ENCODE measurements around the gene DIP2B.

The DIP2B gene

DNA sequence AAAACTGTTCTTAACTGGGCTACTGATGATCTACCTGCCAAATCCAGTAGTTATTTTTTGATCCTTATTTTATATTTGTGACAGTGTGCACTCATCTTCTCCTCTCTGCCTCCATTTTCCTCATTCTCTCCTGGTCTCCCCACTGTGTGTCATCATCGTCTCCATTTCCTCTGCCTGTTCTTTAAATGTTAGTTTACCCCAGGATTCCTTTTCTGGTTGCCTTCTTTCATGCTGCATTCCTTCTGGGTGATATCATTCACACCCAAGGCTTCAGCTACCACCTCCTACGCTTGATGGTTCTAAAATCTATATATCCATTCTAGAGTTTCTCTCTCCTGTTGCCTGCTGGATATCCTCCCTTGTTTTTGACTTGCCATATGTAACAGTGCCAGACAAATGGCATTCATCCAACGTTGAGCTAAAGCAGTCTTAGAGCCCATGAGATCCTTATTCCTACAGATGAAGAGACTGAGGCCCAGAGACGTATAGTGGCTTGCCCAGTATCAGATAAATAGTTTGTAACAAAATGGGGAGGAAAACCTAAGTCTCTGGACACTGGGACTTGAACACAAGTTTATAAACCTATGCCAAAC, 109.5 kb downstream of the DIP2B start:
- Mint-ChIP-seq H3K9me3 (no peaks in the 10 kb centered on the region), H3K27me3 (no peaks in the 10 kb centered on the region), H3K4me3 (no peak overlapping the region), H3K4me1 (peaks cover 18% of the 10 kb centered on the region), H3K27ac (no peak overlapping the region), H3K36me3 (ENCODE audit: low read depth) (no peaks in the 10 kb centered on the region)
- DNase-seq (no peak), ATAC-seq (no peak)

DNA sequence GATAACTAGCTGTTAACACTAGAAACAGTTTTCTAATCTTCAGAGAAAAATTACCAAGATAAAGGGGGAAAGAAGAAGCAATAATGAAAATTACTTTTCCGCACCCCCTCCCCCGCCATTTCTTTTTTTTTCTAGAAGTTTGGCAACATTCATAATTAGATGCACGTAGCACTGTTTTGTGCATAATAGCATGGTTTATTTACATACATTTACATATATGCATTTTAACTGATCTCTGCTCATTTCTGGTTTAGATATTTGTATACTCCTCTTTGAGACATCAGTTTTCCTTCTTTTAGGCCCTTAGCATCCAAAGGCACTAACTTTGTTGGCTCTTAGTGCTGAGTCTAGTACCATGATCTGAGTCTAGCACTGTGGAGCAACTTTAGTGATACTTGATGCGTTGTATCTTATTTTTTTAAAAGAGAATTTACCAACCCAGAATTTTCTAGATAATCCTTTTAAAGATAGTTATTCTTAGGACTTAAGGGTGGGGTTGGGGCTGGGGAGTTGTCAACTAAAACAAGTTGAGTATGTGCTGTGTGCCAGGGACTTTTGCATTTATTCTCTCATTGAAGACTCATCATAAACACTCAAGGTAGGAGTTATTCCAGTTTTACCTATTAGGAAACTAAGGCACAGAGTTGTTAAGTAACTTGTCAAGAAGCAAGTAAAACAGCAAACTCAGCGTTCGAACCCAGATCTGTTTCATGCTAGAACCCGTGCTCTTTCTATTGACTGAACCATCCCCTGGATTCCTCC, 110.5 kb downstream of the DIP2B start:
- H3K27ac Mint-ChIP-seq, result no peak overlapping the region
- no peaks in the 10 kb centered on the region for H3K36me3 Mint-ChIP-seq (ENCODE audit: low read depth)
- ATAC-seq (no peak), DNase-seq (no peak)
- H3K4me3 Mint-ChIP-seq, result no peak overlapping the region
- no peaks in the 10 kb centered on the region for H3K9me3 Mint-ChIP-seq
- no peaks in the 10 kb centered on the region for H3K27me3 Mint-ChIP-seq
- peaks cover 29% of the 10 kb centered on the region for H3K4me1 Mint-ChIP-seq

DNA sequence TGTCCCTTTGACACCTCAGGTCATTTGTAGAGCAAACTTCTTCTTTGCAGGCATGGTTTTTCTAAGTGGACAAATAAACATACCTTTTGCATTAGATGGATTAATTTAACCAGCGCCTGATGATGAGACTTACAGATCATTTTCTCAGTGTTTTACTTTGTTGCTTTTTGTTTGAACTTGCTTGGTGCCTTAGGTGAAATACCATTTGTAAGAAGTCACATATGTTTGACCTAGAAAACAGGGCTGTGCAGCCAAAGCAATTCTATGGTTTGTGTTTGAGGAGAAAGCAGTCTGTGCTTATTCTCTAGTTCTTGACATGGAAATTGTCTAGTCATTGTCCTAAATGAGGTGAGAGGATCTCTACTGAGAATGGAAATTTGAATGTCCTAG, 111.1 kb downstream of the DIP2B start:
- no peak for ATAC-seq
- no peak overlapping the region for H3K4me3 Mint-ChIP-seq
- H3K4me1 Mint-ChIP-seq, result peaks cover 35% of the 10 kb centered on the region
- no peaks in the 10 kb centered on the region for H3K36me3 Mint-ChIP-seq (ENCODE audit: low read depth)
- no peak overlapping the region for H3K27ac Mint-ChIP-seq
- no peaks in the 10 kb centered on the region for H3K9me3 Mint-ChIP-seq
- no peaks in the 10 kb centered on the region for H3K27me3 Mint-ChIP-seq
- DNase-seq, result no peak

- Mint-ChIP-seq H3K4me1 (peaks cover 50% of the 10 kb centered on the region), H3K27ac (no peak overlapping the region), H3K4me3 (no peak overlapping the region), H3K9me3 (no peaks in the 10 kb centered on the region), H3K36me3 (ENCODE audit: low read depth) (no peaks in the 10 kb centered on the region), H3K27me3 (no peaks in the 10 kb centered on the region)
- no peak for DNase-seq
- ATAC-seq, result no peak
Observed at GRCh38 chr12:50617657-50618056, 112.9 kb downstream of the DIP2B start.

DNA sequence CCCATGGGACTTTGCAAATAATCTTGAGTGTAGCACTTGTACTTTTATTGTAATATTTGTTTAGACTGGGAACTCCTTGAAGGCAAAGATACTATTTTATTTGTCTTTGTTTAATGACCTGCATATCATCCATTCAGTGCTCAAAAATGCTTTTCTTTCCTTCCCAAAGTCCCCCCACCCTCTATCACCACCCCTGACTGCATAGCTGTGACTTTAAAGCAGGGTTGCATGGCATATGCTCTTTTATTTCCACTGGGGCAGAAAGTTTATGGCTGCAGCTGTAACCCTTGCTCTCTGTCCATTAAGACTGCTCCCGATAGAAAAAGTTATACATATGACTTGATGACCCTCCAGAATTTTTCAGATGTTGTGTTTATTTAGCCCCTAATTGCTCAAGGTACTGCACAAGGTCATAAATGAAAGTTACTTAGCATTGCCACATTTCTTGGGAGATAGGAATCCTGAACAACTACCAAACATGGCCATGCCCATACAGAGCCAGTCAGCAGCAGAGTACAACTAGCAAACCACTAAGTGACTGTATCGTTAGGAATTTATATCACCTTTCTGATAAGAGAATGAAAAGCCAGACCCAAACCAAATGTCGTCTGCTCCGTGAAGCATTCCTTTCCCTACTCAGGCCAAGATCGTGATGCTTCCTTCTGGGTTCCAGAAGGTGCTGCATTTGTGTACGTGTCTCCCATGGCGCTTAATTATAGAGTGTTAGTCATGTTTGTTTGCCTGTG, 114.3 kb downstream of the DIP2B start:
- no peaks in the 10 kb centered on the region for H3K27me3 Mint-ChIP-seq
- no peak for DNase-seq
- H3K27ac Mint-ChIP-seq, result no peak overlapping the region
- H3K36me3 Mint-ChIP-seq (ENCODE audit: low read depth), result no peaks in the 10 kb centered on the region
- H3K9me3 Mint-ChIP-seq, result no peaks in the 10 kb centered on the region
- no peak overlapping the region for H3K4me3 Mint-ChIP-seq
- peaks cover 57% of the 10 kb centered on the region for H3K4me1 Mint-ChIP-seq
- ATAC-seq, result no peak

- peaks cover 62% of the 10 kb centered on the region for H3K4me1 Mint-ChIP-seq
- H3K27ac Mint-ChIP-seq, result no peak overlapping the region
- H3K36me3 Mint-ChIP-seq (ENCODE audit: low read depth), result peaks cover 2% of the 10 kb centered on the region
- H3K27me3 Mint-ChIP-seq, result no peaks in the 10 kb centered on the region
- H3K4me3 Mint-ChIP-seq, result no peak overlapping the region
- DNase-seq (no peak), ATAC-seq (no peak)
- H3K9me3 Mint-ChIP-seq, result no peaks in the 10 kb centered on the region
Observed at GRCh38 chr12:50619610-50619958, 114.8 kb downstream of the DIP2B start.

DNA sequence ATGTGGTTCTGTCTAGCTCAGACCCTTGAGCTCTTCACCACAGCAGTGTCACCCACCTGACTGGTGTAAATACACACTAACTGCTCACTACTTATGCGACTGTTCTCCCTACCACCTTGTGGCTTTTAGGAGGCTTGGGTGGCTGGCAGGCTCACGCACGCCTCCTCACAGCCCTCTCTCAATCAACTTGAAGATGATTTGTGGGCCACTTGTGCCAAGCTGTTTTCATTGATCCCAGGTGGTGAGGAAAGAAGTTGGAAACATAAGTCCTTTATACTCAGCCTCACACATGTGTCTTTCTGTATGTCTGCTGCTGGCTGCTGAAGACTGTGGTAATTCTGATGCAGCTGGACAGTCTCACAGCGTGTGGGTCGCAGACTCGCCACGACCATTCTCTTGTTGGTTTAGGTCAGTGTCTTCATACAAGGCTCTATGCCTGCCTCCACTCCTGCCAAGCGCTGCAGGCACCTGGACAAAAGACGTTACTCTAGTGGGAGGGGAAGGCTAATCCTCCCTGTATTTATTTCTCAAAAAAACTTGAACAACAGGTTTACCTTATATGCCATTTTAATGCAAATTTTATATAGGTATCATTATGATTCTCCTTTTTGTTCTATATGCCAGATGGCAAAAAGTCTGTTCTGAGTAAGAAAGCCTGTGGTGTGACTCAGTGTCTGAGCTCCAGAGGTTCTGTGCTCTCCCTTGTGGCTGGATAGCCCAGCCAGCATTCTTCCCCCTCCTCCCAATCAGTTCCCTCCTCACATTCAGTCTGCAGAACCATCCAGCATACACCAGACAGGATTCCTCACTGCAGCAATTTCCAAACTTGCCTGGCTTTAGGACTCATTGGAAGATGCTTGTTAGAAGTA, 115.6 kb downstream of the DIP2B start:
- peak overlapping the region; percentile 30 for H3K4me3 Mint-ChIP-seq
- DNase-seq (peak; percentile 19), ATAC-seq (peak; percentile 87)
- peaks cover 2% of the 10 kb centered on the region for H3K36me3 Mint-ChIP-seq (ENCODE audit: low read depth)
- H3K4me1 Mint-ChIP-seq, result peaks cover 68% of the 10 kb centered on the region
- H3K9me3 Mint-ChIP-seq, result no peaks in the 10 kb centered on the region
- peak overlapping the region; percentile 78 for H3K27ac Mint-ChIP-seq
- no peaks in the 10 kb centered on the region for H3K27me3 Mint-ChIP-seq

DNA sequence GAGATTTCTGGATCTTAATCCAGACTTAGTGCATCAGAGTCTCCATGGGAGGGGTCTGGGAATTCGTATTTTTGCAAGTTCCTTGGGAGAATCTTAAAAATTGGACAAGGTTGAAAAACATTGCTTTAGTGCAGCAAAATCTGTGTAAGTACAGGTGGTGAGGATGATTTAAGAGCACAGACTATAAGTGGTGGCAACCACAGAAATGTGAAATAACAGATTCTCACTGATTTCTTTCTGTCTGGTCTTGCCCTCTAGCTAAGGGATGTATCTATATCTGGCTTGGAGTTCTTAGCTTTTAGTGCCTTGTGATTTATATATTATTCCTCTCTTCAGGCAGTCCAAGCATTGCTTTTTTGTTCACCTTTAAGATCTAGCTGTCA, 116.2 kb downstream of the DIP2B start:
- H3K4me1 Mint-ChIP-seq, result peaks cover 68% of the 10 kb centered on the region
- H3K9me3 Mint-ChIP-seq, result no peaks in the 10 kb centered on the region
- ATAC-seq, result no peak
- no peaks in the 10 kb centered on the region for H3K27me3 Mint-ChIP-seq
- peaks cover 3% of the 10 kb centered on the region for H3K36me3 Mint-ChIP-seq (ENCODE audit: low read depth)
- no peak for DNase-seq
- no peak overlapping the region for H3K4me3 Mint-ChIP-seq
- peak overlapping the region; percentile 78 for H3K27ac Mint-ChIP-seq

DNA sequence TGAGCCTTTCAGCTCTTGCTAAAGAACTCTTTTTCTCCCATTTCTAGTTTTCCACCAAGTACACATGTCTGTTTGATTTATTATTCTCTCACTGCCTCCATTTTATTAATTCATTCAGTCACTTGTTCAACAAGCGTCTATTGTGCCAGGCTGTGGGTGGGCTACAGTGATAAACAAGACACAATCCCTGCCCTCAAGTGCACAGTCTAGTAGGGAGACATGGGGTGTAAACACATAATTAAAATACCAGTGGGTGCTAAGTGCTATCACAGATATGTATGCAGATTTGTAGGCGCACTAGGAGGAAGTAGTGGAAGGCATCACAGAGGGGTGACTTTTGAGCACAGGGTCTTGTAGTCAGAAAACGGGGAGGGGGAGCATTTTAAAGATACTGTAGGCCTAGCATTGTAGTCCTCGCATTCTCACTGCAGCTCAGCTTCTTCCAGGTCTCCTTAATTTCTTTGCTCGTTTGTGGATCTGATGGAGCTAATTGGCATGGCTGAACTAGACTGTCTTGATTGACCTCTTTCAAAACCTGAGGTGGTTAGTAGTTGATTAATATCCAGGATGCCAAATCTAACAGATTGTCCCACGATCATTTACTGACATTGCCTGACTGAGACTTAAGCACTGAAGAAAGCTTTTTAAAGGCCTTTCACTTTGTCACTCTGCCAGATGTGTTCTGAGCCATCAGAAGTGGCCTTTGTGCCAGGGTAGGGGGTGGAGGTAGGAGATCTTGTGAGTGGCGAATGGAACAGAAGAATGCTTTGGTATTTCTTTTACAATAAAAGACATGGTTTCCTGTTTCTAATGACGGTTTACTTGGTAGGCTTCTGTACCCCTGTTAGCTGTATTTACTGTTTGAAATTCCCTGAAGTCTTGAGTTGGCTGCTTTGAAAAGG, 116.9 kb downstream of the DIP2B start:
- peaks cover 7% of the 10 kb centered on the region for H3K36me3 Mint-ChIP-seq (ENCODE audit: low read depth)
- H3K4me3 Mint-ChIP-seq, result peak overlapping the region; percentile 4
- no peak for ATAC-seq
- H3K27me3 Mint-ChIP-seq, result no peaks in the 10 kb centered on the region
- peak overlapping the region; percentile 69 for H3K27ac Mint-ChIP-seq
- peaks cover 69% of the 10 kb centered on the region for H3K4me1 Mint-ChIP-seq
- H3K9me3 Mint-ChIP-seq, result no peaks in the 10 kb centered on the region
- no peak for DNase-seq

GRCh38 chr12:50625029-50625925, 120.5 kb downstream of the DIP2B start:
- peaks cover 49% of the 10 kb centered on the region for H3K4me1 Mint-ChIP-seq
- H3K27ac Mint-ChIP-seq, result peak overlapping the region; percentile 68
- ATAC-seq (no peak), DNase-seq (no peak)
- no peaks in the 10 kb centered on the region for H3K27me3 Mint-ChIP-seq
- H3K4me3 Mint-ChIP-seq, result no peak overlapping the region
- no peaks in the 10 kb centered on the region for H3K9me3 Mint-ChIP-seq
- peaks cover 24% of the 10 kb centered on the region for H3K36me3 Mint-ChIP-seq (ENCODE audit: low read depth)

GRCh38 chr12:50626026-50626425, 121.2 kb downstream of the DIP2B start:
- Mint-ChIP-seq H3K27me3 (no peaks in the 10 kb centered on the region), H3K27ac (no peak overlapping the region), H3K9me3 (no peaks in the 10 kb centered on the region), H3K36me3 (ENCODE audit: low read depth) (peaks cover 25% of the 10 kb centered on the region), H3K4me1 (peaks cover 42% of the 10 kb centered on the region), H3K4me3 (no peak overlapping the region)
- ATAC-seq (no peak), DNase-seq (no peak)

GRCh38 chr12:50627491-50627890, 122.7 kb downstream of the DIP2B start:
- Mint-ChIP-seq H3K27ac (peak overlapping the region; percentile 49), H3K4me3 (no peak overlapping the region), H3K27me3 (no peaks in the 10 kb centered on the region), H3K4me1 (peaks cover 28% of the 10 kb centered on the region), H3K36me3 (ENCODE audit: low read depth) (peaks cover 27% of the 10 kb centered on the region), H3K9me3 (no peaks in the 10 kb centered on the region)
- no peak for DNase-seq
- ATAC-seq, result no peak

DNA sequence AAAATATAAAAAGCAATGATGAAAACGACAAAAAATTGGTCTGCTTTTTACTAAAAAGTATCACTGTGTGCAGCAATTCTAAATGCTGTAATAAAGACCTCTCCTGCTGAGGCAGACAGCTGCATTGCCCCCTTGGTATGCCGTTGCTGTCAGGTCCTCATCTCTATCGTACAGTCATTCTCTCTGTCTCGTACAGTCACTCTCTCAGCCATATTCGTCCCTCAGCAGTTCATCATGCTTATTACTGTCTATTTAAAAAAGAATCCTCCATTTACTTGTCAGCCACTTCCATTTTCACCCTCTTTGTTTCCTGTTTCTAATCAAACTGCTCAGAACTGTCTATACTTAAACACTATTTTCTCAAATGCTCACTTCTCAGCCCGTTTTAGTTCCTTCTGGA, 123.6 kb downstream of the DIP2B start:
- ATAC-seq, result no peak
- Mint-ChIP-seq H3K36me3 (ENCODE audit: low read depth) (peaks cover 32% of the 10 kb centered on the region), H3K27me3 (no peaks in the 10 kb centered on the region), H3K27ac (no peak overlapping the region), H3K4me1 (peaks cover 25% of the 10 kb centered on the region), H3K4me3 (no peak overlapping the region), H3K9me3 (no peaks in the 10 kb centered on the region)
- DNase-seq, result no peak

Measured in activated naive CD8-positive, alpha-beta T cell treated with anti-CD3 and anti-CD28 coated beads, Interleukin-2, amount 50 U/mL, for 24 hours (primary cell).